Sigmoid colon (tissue), 4 donors: ENCODE measurements around the gene VGF.

Experiments
- EP300 ChIP-seq, 4 donors: sonication (generic); formaldehyde crosslinking; IDR thresholded peaks; one replicate each; pipeline ENCODE4 v1.6.1; 2017; ENCODE audit warnings: antibody characterized with exemption in 4 of 4
- TF ChIP-seq, protein P1 (sequence below), 4 experiments: fragments of 450-650 bp in 3 of 4; fragments of 200-600 bp in 1 of 4; IDR thresholded peaks; one replicate each; pipeline ENCODE4 v1.5.1; 2016 to 2019; ENCODE audit warnings: antibody characterized with exemption in 4 of 4, mild to moderate bottlenecking in 3 of 4, moderate library complexity in 2 of 4

DNA sequence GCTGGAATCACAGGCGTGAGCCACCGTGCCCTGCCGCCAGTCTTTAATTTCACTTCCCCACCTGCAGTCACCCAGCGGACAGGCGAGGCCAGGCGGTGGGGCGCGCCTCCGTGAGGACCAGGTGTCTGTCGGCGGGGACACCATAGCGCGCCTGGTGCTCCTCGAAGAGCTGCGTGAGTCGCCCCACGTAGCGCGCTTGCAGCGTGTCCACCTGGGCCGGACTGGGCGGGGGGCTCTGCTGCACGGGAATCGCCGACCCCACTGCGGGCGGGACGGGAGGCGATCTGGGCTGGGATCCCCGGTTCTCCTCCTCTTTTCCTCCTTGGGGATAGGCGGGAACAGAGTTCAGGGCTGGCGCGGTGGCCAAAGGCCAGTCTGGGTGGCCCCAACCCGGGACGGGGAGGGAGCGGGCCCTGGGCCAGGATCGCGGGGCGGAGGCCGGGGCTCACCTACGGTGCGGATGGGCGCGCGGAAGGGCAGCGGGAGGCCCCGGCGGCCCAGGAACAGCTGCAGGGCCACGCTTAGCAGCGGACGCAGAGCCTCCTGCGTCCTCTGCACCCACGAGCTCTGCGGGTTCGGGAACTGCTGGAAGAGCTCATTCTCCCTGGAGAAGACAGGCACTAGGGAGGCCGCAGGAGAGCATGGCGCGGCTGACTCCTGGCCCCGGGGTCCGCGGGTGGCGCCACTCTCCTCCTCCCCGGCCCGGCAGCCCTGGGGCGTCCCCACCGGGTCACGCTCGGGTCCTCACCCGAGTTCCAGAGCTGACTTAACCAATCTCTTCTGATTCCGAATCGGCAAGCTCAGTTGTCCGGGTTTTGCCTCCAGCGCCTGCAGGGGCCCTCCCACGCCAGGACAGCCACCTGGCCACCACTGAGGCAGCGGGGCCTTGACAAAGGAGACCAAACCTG is 36.6 kb upstream of the VGF start:
- TF ChIP-seq, protein P1, sequence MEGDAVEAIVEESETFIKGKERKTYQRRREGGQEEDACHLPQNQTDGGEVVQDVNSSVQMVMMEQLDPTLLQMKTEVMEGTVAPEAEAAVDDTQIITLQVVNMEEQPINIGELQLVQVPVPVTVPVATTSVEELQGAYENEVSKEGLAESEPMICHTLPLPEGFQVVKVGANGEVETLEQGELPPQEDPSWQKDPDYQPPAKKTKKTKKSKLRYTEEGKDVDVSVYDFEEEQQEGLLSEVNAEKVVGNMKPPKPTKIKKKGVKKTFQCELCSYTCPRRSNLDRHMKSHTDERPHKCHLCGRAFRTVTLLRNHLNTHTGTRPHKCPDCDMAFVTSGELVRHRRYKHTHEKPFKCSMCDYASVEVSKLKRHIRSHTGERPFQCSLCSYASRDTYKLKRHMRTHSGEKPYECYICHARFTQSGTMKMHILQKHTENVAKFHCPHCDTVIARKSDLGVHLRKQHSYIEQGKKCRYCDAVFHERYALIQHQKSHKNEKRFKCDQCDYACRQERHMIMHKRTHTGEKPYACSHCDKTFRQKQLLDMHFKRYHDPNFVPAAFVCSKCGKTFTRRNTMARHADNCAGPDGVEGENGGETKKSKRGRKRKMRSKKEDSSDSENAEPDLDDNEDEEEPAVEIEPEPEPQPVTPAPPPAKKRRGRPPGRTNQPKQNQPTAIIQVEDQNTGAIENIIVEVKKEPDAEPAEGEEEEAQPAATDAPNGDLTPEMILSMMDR (IDR thresholded peaks at IDR 0.05): no peak
- no peak for TF ChIP-seq EP300 (IDR thresholded peaks at IDR 0.05)
